HG03135 (cell line): ENCODE measurements around the gene IQCF5.
"Not testable (repeated sequence)": the region's sequence is repeated elsewhere in the genome, so short reads cannot be mapped to it uniquely, and the experiment has no call there.

Experiments used
- ATAC-seq: cut with Tn5 transposase; IDR thresholded peaks from one replicate; pipeline ENCODE4 v1.9.1; 2021; ENCODE audit warnings: mild to moderate bottlenecking, moderate library complexity; ENCODE audit not compliant: unreplicated experiment

IQCF5 gene

GRCh38 chr3:51869304-51869703, 6.1 kb downstream of the IQCF5 start:
- ATAC-seq: no peak

- not testable (repeated sequence) for ATAC-seq
These were observed 6.5 kb downstream of the IQCF5 start for GRCh38 chr3:51868896-51869295.

GRCh38 chr3:51862886-51863285, 12.5 kb downstream of the IQCF5 start:
- ATAC-seq: no peak

- no peak for ATAC-seq
These were observed 14.4 kb downstream of the IQCF5 start, which contains the start of gene IQCF2 for GRCh38 chr3:51860703-51861665. TSS of gene IQCF2 (plus strand) at chr3:51861615. CDS start at chr3:51861667, 52 bp downstream.

- ATAC-seq: not testable (repeated sequence)
These were observed 20.0 kb downstream of the IQCF5 start for GRCh38 chr3:51855411-51855810.

GRCh38 chr3:51845129-51845528, 30.3 kb downstream of the IQCF5 start:
- ATAC-seq: no peak

GRCh38 chr3:51836606-51837005, 38.8 kb downstream of the IQCF5 start:
- no peak for ATAC-seq

- no peak for ATAC-seq
These were observed 44.5 kb downstream of the IQCF5 start for GRCh38 chr3:51830836-51831385.

- no peak for ATAC-seq
These were observed 45.1 kb downstream of the IQCF5 start for GRCh38 chr3:51830345-51830744.

- ATAC-seq: no peak
These were observed 47.1 kb downstream of the IQCF5 start for GRCh38 chr3:51828297-51828696.
